Measurements from ENCODE around the gene MPRIP. TPM values are rescaled to one million over a fixed set of nuclear protein-coding genes. Genes with fewer than 3 reads are reported as not detected.

The MPRIP gene
- polyA plus RNA-seq, 1 donor (not counting 4 experiments of a cell fraction or from before 2014, with no cell fraction given) = 113 TPM

DNA sequence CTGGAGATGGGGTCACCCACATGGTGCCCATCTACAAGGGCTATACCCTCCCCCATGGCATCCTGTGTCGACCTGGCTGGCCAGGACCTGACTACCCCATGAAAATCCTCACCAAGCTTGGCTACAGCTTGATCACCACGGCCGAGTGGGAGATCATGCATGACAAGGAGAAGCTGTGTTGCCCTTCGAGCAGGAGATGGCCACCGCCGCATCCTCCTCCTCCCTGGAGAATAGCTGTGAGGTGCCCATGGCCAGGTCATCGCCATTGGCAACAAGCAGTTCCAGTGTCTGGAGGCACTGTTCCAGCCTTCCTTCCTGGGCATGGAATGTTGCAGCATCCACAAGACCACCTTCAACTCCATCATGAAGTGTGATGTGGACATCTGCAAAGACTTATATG is 200.0 kb downstream of the MPRIP start:
- no peak for FAIRE-seq
- no peak overlapping the region for H3K27ac ChIP-seq (ENCODE audit: control insufficient read depth, insufficient read depth, low read length)
- H3K4me3 ChIP-seq (ENCODE audit: control insufficient read depth in 2 of 3, extremely low read depth in 1 of 3, insufficient read depth in 2 of 3, low read depth in 1 of 3, low read length in 3 of 3) = no peak overlapping the region
- H3K4me1 ChIP-seq (ENCODE audit: control insufficient read depth, extremely low read depth, insufficient read depth, low read length) = peaks cover 3% of the 10 kb centered on the region
- no peak overlapping the region for H2AFZ ChIP-seq (ENCODE audit: control insufficient read depth, low read length)
- H3K4me2 ChIP-seq (ENCODE audit: control insufficient read depth, extremely low read depth, insufficient read depth, low read depth, low read length) = no peak overlapping the region
- no peak for TF ChIP-seq EZH2 (IDR thresholded peaks at IDR 0.05; ENCODE audit: low read length)
- no peak for TF ChIP-seq CTCF (optimal IDR thresholded peaks at IDR 0.05 in 1 of 3, IDR thresholded peaks at IDR 0.05 in 1 of 3, conservative IDR thresholded peaks at IDR 0.05 in 1 of 3; ENCODE audit: extremely low read depth in 1 of 3, insufficient read depth in 2 of 3, low read length in 3 of 3)
- H3K27me3 ChIP-seq (ENCODE audit: control insufficient read depth, extremely low read depth, insufficient read depth, low read length) = no peaks in the 10 kb centered on the region
- H3K79me2 ChIP-seq (ENCODE audit: control insufficient read depth, insufficient read depth, low read length) = no peaks in the 10 kb centered on the region
- dilution Hi-C loops (cut with MboI; ENCODE audit: extremely low pct_ligation_motif_present, low sequenced_read_pairs) = no loop called here
- no peaks in the 10 kb centered on the region for H3K9me3 ChIP-seq (ENCODE audit: control insufficient read depth, low read depth, low read length)
- no peaks in the 10 kb centered on the region for H3K9me1 ChIP-seq (ENCODE audit: control insufficient read depth, extremely low read depth, insufficient read depth, low read length)
- peaks cover 0 to 10% of the 10 kb centered on the region in 2 experiments for H3K36me3 ChIP-seq (ENCODE audit: control insufficient read depth in 2 of 2, extremely low read depth in 1 of 2, insufficient read depth in 2 of 2, low read length in 2 of 2)
- no peaks in the 10 kb centered on the region for H4K20me1 ChIP-seq (ENCODE audit: control insufficient read depth, extremely low read depth, insufficient read depth, low read length)
- DNase-seq (ENCODE audit: low read depth, low spot score) = no peak
- no peak overlapping the region for H3K9ac ChIP-seq (ENCODE audit: control insufficient read depth, extremely low read depth, insufficient read depth, low read length)

Small RNA genes within 50 kb of the gene (small RNA-seq; reads per million reads assigned to genes)
- 0 reads per million in 3 experiments for gene RNU6-767P (ENCODE audit: insufficient read length in 3 of 3, low read depth in 3 of 3, low replicate concordance in 1 of 3)

Other genes with a start within 250 kb of the MPRIP start
- gene TNFRSF13B, start 70.3 kb upstream of the MPRIP start, polyA plus RNA-seq = 0.09 TPM in 1 of 3 replicates, not detected in the others
- 0.99 to 1.6 TPM (median 1.2 TPM) in 3 replicates for gene PLD6, start 163.9 kb downstream of the MPRIP start, polyA plus RNA-seq
- gene FLCN, start 194.7 kb downstream of the MPRIP start, polyA plus RNA-seq = 12.3 to 19.6 TPM (median 12.5 TPM) in 3 replicates
- gene COPS3, start 238.8 kb downstream of the MPRIP start, polyA plus RNA-seq = 52.4 to 89.7 TPM (median 71.3 TPM) in 3 replicates